Spinal cord (tissue), 10 donors: ENCODE data around the gene RPS27L. TPM values are rescaled to one million over a fixed set of nuclear protein-coding genes. Genes with fewer than 3 reads are reported as not detected.

ENCODE experiments used
- DNase-seq, 6 donors: peaks; one replicate each; pipeline versions ENCODE4 v3.0.0 to v3.0.0-alpha.2; 2013 to 2015; ENCODE audit warnings: low spot score in 6 of 6, low read depth in 4 of 6
- H3K27ac ChIP-seq: one replicate; pipeline ENCODE4 v1.5.1; 2013; ENCODE audit warnings: low read depth, low read length, control low read depth
- H3K27me3 ChIP-seq: one replicate; pipeline ENCODE4 v1.6.1; 2013; ENCODE audit warnings: low read length; ENCODE audit not compliant: control insufficient read depth, insufficient read depth
- H3K36me3 ChIP-seq: one replicate; pipeline ENCODE4 v1.6.1; 2013; ENCODE audit warnings: low read length; ENCODE audit not compliant: control insufficient read depth, insufficient read depth
- H3K4me1 ChIP-seq: one replicate; pipeline ENCODE4 v1.6.1; 2013; ENCODE audit warnings: low read length; ENCODE audit not compliant: control insufficient read depth, insufficient read depth
- H3K4me3 ChIP-seq: one replicate; pipeline ENCODE4 v1.5.1; 2013; ENCODE audit warnings: low read depth, low read length, control low read depth
- H3K9me3 ChIP-seq: one replicate; pipeline ENCODE4 v1.6.1; 2013; ENCODE audit warnings: low read length; ENCODE audit not compliant: control insufficient read depth, insufficient read depth
- WGBS: methylation state at CpG from one replicate; pipeline ENCODE4 v1.1.5; 2013; ENCODE audit warnings: missing lambda C conversion rate; ENCODE audit not compliant: insufficient coverage; 5-methylcytosine and 5-hydroxymethylcytosine counted together
- long read RNA-seq, 4 donors: transcript quantifications; one replicate each; lab custom pipeline, GENCODE V29; 2026
- polyA plus RNA-seq, 2 donors: library from polyadenylated mRNA; unstranded; fragments of 120-200 nt; gene quantifications; one replicate each; pipeline ENCODE4 v1.2.1, GENCODE V29; 2013; ENCODE audit not compliant: insufficient read length in 2 of 2
- total RNA-seq, 2 donors: library from RNA; depleted of rRNA in 1 of 2; stranded (reverse); fragments of 120-200 nt in 1 of 2; fragments of >200 nt in 1 of 2; gene quantifications; one replicate each; pipeline versions ENCODE4 v1.2.3 to v1.2.4, GENCODE V29; 2013 to 2014
- donor health status: healthy.

The RPS27L gene
- total RNA-seq (100 to 1,000 TPM in 1 of 2 donors, 10 to 100 TPM in 1; 86.2 to 111 TPM), polyA plus RNA-seq (10 to 100 TPM; 89.1 to 91.8 TPM)
- long read RNA-seq, donor 1, full-length matches to known transcripts: 281 of 300 reads
- long read RNA-seq, donor 1, partial matches to known transcripts: 0 of 300 reads
- long read RNA-seq, donor 1, other reads (novel, unspliced or antisense): 19 of 300 reads
- long read RNA-seq, donor 2, full-length matches to known transcripts: 48 of 48 reads
- long read RNA-seq, donor 2, partial matches to known transcripts: 0 of 48 reads
- long read RNA-seq, donor 2, other reads (novel, unspliced or antisense): 0 of 48 reads
- long read RNA-seq, donor 3, full-length matches to known transcripts: 83 of 83 reads
- long read RNA-seq, donor 3, partial matches to known transcripts: 0 of 83 reads
- long read RNA-seq, donor 3, other reads (novel, unspliced or antisense): 0 of 83 reads
- long read RNA-seq, donor 4, full-length matches to known transcripts: 468 of 499 reads
- long read RNA-seq, donor 4, partial matches to known transcripts: 31 of 499 reads
- long read RNA-seq, donor 4, other reads (novel, unspliced or antisense): 0 of 499 reads

DNA sequence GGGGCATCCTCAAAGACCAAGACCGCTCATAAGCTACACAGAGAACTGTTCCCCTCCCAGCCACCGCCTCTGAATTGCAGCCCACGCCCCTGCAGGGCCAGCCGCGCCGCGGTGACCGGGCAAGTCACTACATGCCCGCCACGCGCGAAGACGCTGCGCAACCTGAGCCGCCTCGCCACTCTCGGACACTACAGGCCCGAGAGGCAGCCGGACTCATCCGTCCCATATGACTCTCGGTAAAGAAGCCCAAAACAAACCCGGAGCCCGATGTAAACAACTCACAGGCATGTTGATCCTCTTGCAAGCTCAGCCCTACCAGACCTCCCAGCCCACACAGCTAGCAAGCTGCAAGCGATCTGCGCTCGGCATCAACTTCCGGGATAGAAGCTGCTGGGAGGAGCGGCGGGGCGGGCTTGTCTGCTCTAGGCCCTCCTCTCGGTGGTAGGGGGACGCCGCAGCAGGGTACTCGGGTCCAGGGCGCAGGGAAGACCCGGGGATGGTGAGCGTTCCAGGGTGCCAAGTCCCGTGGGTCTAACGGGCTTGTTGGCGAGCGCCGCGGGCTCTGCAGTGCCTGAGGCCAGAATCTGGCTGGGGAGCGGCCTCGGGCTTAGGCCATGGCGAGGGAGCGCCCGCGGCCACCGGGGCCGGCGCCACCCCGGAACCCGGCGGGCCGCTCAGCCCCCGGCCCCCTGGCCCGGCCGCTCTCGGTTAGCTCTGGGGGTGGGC lies at the start of gene RPS27L:
Gene RPS27L (minus strand): TSS at position 360 of the 726 bp plus-strand sequence. CDS start 72 bp downstream, at position 288.
- peak; percentile 83 to 97 (median 88) for DNase-seq
- peaks cover 13% of the 10 kb centered on the region for H3K4me1 ChIP-seq
- no peaks in the 10 kb centered on the region for H3K27me3 ChIP-seq
- H3K9me3 ChIP-seq: no peaks in the 10 kb centered on the region
- H3K36me3 ChIP-seq: no peaks in the 10 kb centered on the region
- peak within 1 kb of the TSS; percentile 98 for H3K27ac ChIP-seq
- under 1% methylated on average over 53 of the region's 60 CpGs for WGBS
- H3K4me3 ChIP-seq: peak within 1 kb of the TSS; percentile 97

DNA sequence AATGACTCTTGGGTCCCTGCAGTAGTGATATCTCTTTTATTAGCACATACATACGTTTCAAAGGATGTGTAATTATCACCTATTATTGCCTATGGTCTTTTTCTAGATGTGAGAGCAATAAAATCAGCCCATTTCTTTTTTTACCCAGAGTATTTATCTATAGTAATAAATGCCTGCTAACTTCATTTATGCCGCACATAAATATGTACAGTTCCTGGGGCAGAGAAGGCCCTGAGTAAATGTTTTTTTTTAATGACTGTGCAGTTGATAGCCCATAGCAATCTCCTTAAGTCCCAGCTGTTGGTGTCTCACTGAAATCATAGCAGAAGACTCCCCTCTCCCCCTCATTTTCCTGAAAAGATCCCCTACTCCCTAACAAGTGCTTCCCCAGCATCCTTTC lies 48.8 kb upstream of the RPS27L start:
- Histone ChIP-seq H3K36me3 (no peaks in the 10 kb centered on the region), H3K4me3 (no peak overlapping the region)

DNA sequence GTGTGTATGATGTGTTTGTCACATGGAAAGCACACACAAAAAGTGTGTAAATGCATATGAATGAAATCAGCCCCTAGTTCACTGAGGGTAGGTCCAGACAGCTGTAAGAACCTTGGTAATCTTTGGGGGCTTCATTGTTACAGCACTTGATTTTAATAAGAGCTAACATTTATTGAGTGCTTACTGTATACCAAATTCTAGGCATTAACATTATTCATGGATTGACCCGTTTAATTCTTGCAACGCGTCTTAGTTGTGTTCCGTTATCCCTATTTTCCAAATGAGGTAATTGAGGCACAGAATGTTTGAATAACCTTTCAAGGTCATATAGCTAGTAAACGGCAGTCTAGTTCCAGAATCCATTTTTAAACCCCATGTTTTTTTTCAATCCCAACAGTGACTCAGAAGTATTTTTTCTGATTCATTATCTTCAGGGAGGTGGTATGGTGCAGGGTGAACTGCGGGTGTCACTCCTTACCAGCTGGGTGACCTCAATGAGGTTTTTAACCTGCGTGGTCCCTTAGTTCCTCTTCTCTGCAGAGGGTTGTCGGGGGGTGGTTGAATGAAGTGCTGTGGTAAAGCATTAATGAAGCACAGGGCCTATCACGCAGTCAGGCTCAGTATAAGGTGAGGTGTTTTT lies 46.3 kb upstream of the RPS27L start:
- Histone ChIP-seq H3K27ac (no peak overlapping the region), H3K9me3 (no peaks in the 10 kb centered on the region), H3K27me3 (no peaks in the 10 kb centered on the region), H3K4me3 (no peak overlapping the region), H3K36me3 (no peaks in the 10 kb centered on the region), H3K4me1 (peaks cover 10% of the 10 kb centered on the region)
- DNase-seq: no peak
- WGBS: 63% methylated on average over 2 of the region's 9 CpGs

More for the DNA sequence above, 48.8 kb upstream of the RPS27L start:
- Histone ChIP-seq H3K27me3 (no peaks in the 10 kb centered on the region), H3K27ac (no peak overlapping the region), H3K4me1 (peaks cover 15% of the 10 kb centered on the region), H3K9me3 (no peaks in the 10 kb centered on the region)
- DNase-seq: peak in 1 of 6 donors; percentile 68
- WGBS: no CpG with 5 or more reads among the region's 2 CpGs

GRCh38 chr15:63202861-63203260 lies 45.6 kb upstream of the RPS27L start:
- no CpG with 5 or more reads among the region's 5 CpGs for WGBS
- H3K4me3 ChIP-seq: no peak overlapping the region
- peak in 2 of 6 donors; percentile 21 to 27 for DNase-seq
- no peaks in the 10 kb centered on the region for H3K9me3 ChIP-seq
- no peaks in the 10 kb centered on the region for H3K27me3 ChIP-seq
- peaks cover 10% of the 10 kb centered on the region for H3K4me1 ChIP-seq
- peak overlapping the region; percentile 65 for H3K27ac ChIP-seq
- no peaks in the 10 kb centered on the region for H3K36me3 ChIP-seq

- DNase-seq: peak in 1 of 6 donors; percentile 39
- Histone ChIP-seq H3K4me3 (no peak overlapping the region), H3K27ac (no peak overlapping the region), H3K4me1 (peaks cover 15% of the 10 kb centered on the region), H3K36me3 (no peaks in the 10 kb centered on the region), H3K27me3 (no peaks in the 10 kb centered on the region), H3K9me3 (no peaks in the 10 kb centered on the region)
- WGBS: 86% methylated on average over 1 of the region's 5 CpGs
Measured at GRCh38 chr15:63200464-63201249, 43.4 kb upstream of the RPS27L start.

- peaks cover 19% of the 10 kb centered on the region for H3K4me1 ChIP-seq
- no peak overlapping the region for H3K27ac ChIP-seq
- H3K4me3 ChIP-seq: no peak overlapping the region
- H3K36me3 ChIP-seq: no peaks in the 10 kb centered on the region
- DNase-seq: peak in 2 of 6 donors; percentile 53 to 67
- no CpG with 5 or more reads among the region's 8 CpGs for WGBS
- H3K27me3 ChIP-seq: no peaks in the 10 kb centered on the region
- no peaks in the 10 kb centered on the region for H3K9me3 ChIP-seq
Measured at GRCh38 chr15:63198371-63199250, 41.3 kb upstream of the RPS27L start.

GRCh38 chr15:63197626-63198025 lies 40.3 kb upstream of the RPS27L start:
- H3K36me3 ChIP-seq: no peaks in the 10 kb centered on the region
- no peak overlapping the region for H3K27ac ChIP-seq
- no peaks in the 10 kb centered on the region for H3K27me3 ChIP-seq
- WGBS: no CpG with 5 or more reads among the region's 1 CpG
- no peaks in the 10 kb centered on the region for H3K9me3 ChIP-seq
- DNase-seq: no peak
- no peak overlapping the region for H3K4me3 ChIP-seq
- peaks cover 16% of the 10 kb centered on the region for H3K4me1 ChIP-seq

GRCh38 chr15:63196842-63197241 lies 39.6 kb upstream of the RPS27L start:
- no peak overlapping the region for H3K4me3 ChIP-seq
- H3K36me3 ChIP-seq: no peaks in the 10 kb centered on the region
- peak in 2 of 6 donors; percentile 32 to 74 for DNase-seq
- H3K27me3 ChIP-seq: no peaks in the 10 kb centered on the region
- peaks cover 11% of the 10 kb centered on the region for H3K4me1 ChIP-seq
- H3K9me3 ChIP-seq: no peaks in the 10 kb centered on the region
- WGBS: no CpG with 5 or more reads among the region's 1 CpG
- no peak overlapping the region for H3K27ac ChIP-seq
